Stimulated activated CD4-positive, alpha-beta T cell treated with anti-CD3 and anti-CD28 coated beads, Interleukin-2, amount 100 ng/mL, for 24 hours (primary cell): ENCODE measurements around the gene GRAMD1A.
A peak's percentile ranks its signal among the peaks of the same experiment; 100 is the strongest.
"Not testable (repeated sequence)": the region's sequence is repeated elsewhere in the genome, so short reads cannot be mapped to it uniquely, and the experiment has no call there.

Source experiments
- DNase-seq, 2 donors: peaks; one replicate each; pipeline ENCODE4 v3.0.0-alpha.2; 2020

GRAMD1A gene

GRCh38 chr19:35004517-35005255, 4.6 kb downstream of the GRAMD1A start:
- DNase-seq, result no peak

- no peak for DNase-seq
Measured at GRCh38 chr19:35005256-35005977, 5.3 kb downstream of the GRAMD1A start.

GRCh38 chr19:35006007-35006341, 5.9 kb downstream of the GRAMD1A start:
- not testable (repeated sequence) for DNase-seq

- no peak for DNase-seq
Measured at GRCh38 chr19:35006342-35006998, 6.3 kb downstream of the GRAMD1A start.

GRCh38 chr19:35006999-35007365, 6.9 kb downstream of the GRAMD1A start:
- no peak for DNase-seq

GRCh38 chr19:35007427-35007826, 7.3 kb downstream of the GRAMD1A start:
- not testable (repeated sequence) for DNase-seq

- no peak for DNase-seq
Measured at GRCh38 chr19:35008891-35009341, 8.8 kb downstream of the GRAMD1A start.

GRCh38 chr19:35009424-35010415, 9.6 kb downstream of the GRAMD1A start:
- DNase-seq, result no peak

GRCh38 chr19:35011091-35011689, 11.1 kb downstream of the GRAMD1A start:
- no peak for DNase-seq

- DNase-seq, result no peak
Measured at GRCh38 chr19:35011737-35012682, 11.9 kb downstream of the GRAMD1A start.

- peak; percentile 84 to 88 for DNase-seq
Measured at GRCh38 chr19:35013041-35013819, 13.1 kb downstream of the GRAMD1A start.

- peak in 1 of 2 donors; percentile 50 for DNase-seq
Measured at GRCh38 chr19:35013820-35014754, 14.0 kb downstream of the GRAMD1A start.

GRCh38 chr19:35014774-35015173, 14.7 kb downstream of the GRAMD1A start:
- not testable (repeated sequence) for DNase-seq

- no peak for DNase-seq
Measured at GRCh38 chr19:35015270-35015953, 15.3 kb downstream of the GRAMD1A start.

GRCh38 chr19:35015954-35016351, 15.8 kb downstream of the GRAMD1A start:
- no peak for DNase-seq

GRCh38 chr19:35017507-35017906, 17.4 kb downstream of the GRAMD1A start:
- DNase-seq, result no peak

- no peak for DNase-seq
Measured at GRCh38 chr19:35018379-35018778, 18.3 kb downstream of the GRAMD1A start.

GRCh38 chr19:35019144-35019543, 19.0 kb downstream of the GRAMD1A start:
- DNase-seq, result no peak
